IMR-90 (cell line): ENCODE data around the gene MOB4. TPM values are rescaled to one million over a fixed set of nuclear protein-coding genes. Genes with fewer than 3 reads are reported as not detected.

Experiments
- ATAC-seq: fragments of 200-7000 bp; cut with Tn5 transposase; 2 replicates; pipeline ENCODE4 v1.9.1; 2020; ENCODE audit warnings: low read depth, mild to moderate bottlenecking, moderate library complexity
- BruUV-seq: library from RNA; stranded (reverse); fragments of 400-500 nt; replicated peaks from 2 replicates; lab custom pipeline; 2021; lab: Mats Ljungman, UMichigan
- CTCF ChIA-PET: fragments of 300-600 bp; formaldehyde crosslinking; extraction: SDS; loops from one replicate; lab custom pipeline; 2021; ENCODE audit warnings: antibody characterized with exemption; lab: Yijun Ruan, JAX
- POLR2A ChIA-PET: fragments of 300-600 bp; sonication (Branson Sonifier 250); formaldehyde crosslinking; loops from one replicate; lab custom pipeline; 2022; ENCODE audit warnings: antibody characterized with exemption; ENCODE audit not compliant: unreplicated experiment; lab: Charles Lee
- DNase-seq: peaks from one replicate; pipeline ENCODE4 v3.0.0; 2013
- H2AFZ ChIP-seq: replicated peaks from 2 replicates; pipeline ENCODE3; 2013; ENCODE audit warnings: low read length, mild to moderate bottlenecking; ENCODE audit not compliant: poor library complexity
- H2AK5ac ChIP-seq: 2 replicates; pipeline ENCODE4 v1.6.1; 2013; ENCODE audit warnings: low read depth, low read length, inconsistent platforms
- H2AK9ac ChIP-seq: replicated peaks from 2 replicates; pipeline ENCODE3; 2013; ENCODE audit warnings: mild to moderate bottlenecking, low read depth, low read length, moderate library complexity; ENCODE audit not compliant: poor library complexity
- H2BK120ac ChIP-seq: 2 replicates; pipeline ENCODE4 v1.6.1; 2013; ENCODE audit warnings: low read depth, low read length, inconsistent platforms
- H2BK15ac ChIP-seq: 3 replicates; pipeline ENCODE4 v1.6.1; 2013; ENCODE audit warnings: low read depth, low read length, inconsistent platforms
- H2BK20ac ChIP-seq: 2 replicates; pipeline ENCODE4 v1.6.1; 2013; ENCODE audit warnings: low read depth, mild to moderate bottlenecking, inconsistent platforms, low read length, moderate library complexity
- H2BK5ac ChIP-seq: 2 replicates; pipeline ENCODE4 v1.6.1; 2013; ENCODE audit warnings: mild to moderate bottlenecking, low read depth, low read length, inconsistent platforms; ENCODE audit not compliant: poor library complexity, severe bottlenecking
- H3K14ac ChIP-seq: replicated peaks from 2 replicates; pipeline ENCODE4 v1.6.1; 2013; ENCODE audit warnings: low read depth, low read length, inconsistent platforms
- H3K18ac ChIP-seq: 2 replicates; pipeline ENCODE4 v1.6.1; 2013; ENCODE audit warnings: low read depth, low read length, control low read depth
- H3K23ac ChIP-seq: 2 replicates; pipeline ENCODE4 v1.6.1; 2013; ENCODE audit warnings: low read depth, low read length, inconsistent platforms
- H3K27ac ChIP-seq: 2 replicates; pipeline ENCODE4 v1.5.1; 2013; ENCODE audit warnings: mild to moderate bottlenecking, control low read depth, low read length; ENCODE audit not compliant: insufficient read depth
- H3K27me3 ChIP-seq: 2 replicates; pipeline ENCODE4 v1.6.1; 2013; ENCODE audit warnings: low read length; ENCODE audit not compliant: control insufficient read depth, insufficient read depth
- H3K36me3 ChIP-seq: 2 replicates; pipeline ENCODE4 v1.6.1; 2013; ENCODE audit warnings: low read length, mixed read lengths; ENCODE audit not compliant: control insufficient read depth, insufficient read depth
- H3K4ac ChIP-seq: 2 replicates; pipeline ENCODE4 v1.6.1; 2013; ENCODE audit warnings: low read depth, low read length, inconsistent platforms
- H3K4me1 ChIP-seq: 2 replicates; pipeline ENCODE4 v1.6.1; 2013; ENCODE audit warnings: low read length, mixed read lengths; ENCODE audit not compliant: control insufficient read depth, insufficient read depth
- H3K4me2 ChIP-seq: 2 replicates; pipeline ENCODE4 v1.6.1; 2013; ENCODE audit warnings: low read depth, mild to moderate bottlenecking, control low read depth, low read length, moderate library complexity
- H3K4me3 ChIP-seq: 2 replicates; pipeline ENCODE4 v1.5.1; 2013; ENCODE audit warnings: low read depth, mild to moderate bottlenecking, control low read depth, low read length, moderate library complexity; ENCODE audit not compliant: insufficient read depth
- H3K56ac ChIP-seq: 2 replicates; pipeline ENCODE4 v1.6.1; 2013; ENCODE audit warnings: low read length, inconsistent platforms; ENCODE audit not compliant: insufficient read depth; ENCODE audit errors: extremely low read depth
- H3K79me1 ChIP-seq, 2 experiments: 2 replicates each; pipeline ENCODE4 v1.6.1; 2013; ENCODE audit warnings: low read length in 2 of 2, inconsistent platforms in 1 of 2, low read depth in 1 of 2
- H3K9ac ChIP-seq: 2 replicates; pipeline ENCODE4 v1.6.1; 2013; ENCODE audit warnings: low read depth, low read length, control low read depth
- H3K9me1 ChIP-seq: 2 replicates; pipeline ENCODE4 v1.6.1; 2013; ENCODE audit warnings: low read length, inconsistent platforms; ENCODE audit not compliant: insufficient read depth
- H3K9me3 ChIP-seq: 2 replicates; pipeline ENCODE4 v1.6.1; 2013; ENCODE audit warnings: low read length; ENCODE audit not compliant: control insufficient read depth, insufficient read depth
- H4K20me1 ChIP-seq: 2 replicates; pipeline ENCODE4 v1.6.1; 2013; ENCODE audit warnings: low read length, inconsistent platforms; ENCODE audit not compliant: insufficient read depth
- H4K5ac ChIP-seq: 2 replicates; pipeline ENCODE4 v1.6.1; 2013; ENCODE audit warnings: mild to moderate bottlenecking, low read depth, low read length, control low read depth
- H4K8ac ChIP-seq, 2 experiments: 2 replicates each; pipeline ENCODE4 v1.6.1; 2013; ENCODE audit warnings: low read depth in 2 of 2, low read length in 2 of 2, control low read depth in 1 of 2, inconsistent platforms in 1 of 2
- H4K91ac ChIP-seq: 2 replicates; pipeline ENCODE4 v1.6.1; 2013; ENCODE audit warnings: low read depth, low read length, inconsistent platforms; ENCODE audit not compliant: insufficient read depth
- BHLHE40 ChIP-seq: fragments of 150-350 bp; IDR thresholded peaks from 2 replicates; pipeline ENCODE4 v1.6.1; 2016; ENCODE audit warnings: mild to moderate bottlenecking, low read depth, low read length
- CEBPB ChIP-seq: IDR thresholded peaks from 2 replicates; pipeline ENCODE4 v1.6.1; 2012; ENCODE audit warnings: low read depth, low read length, improper control_type of control experiment
- CHD1 ChIP-seq: IDR thresholded peaks from 2 replicates; pipeline ENCODE4 v1.6.1; 2012; ENCODE audit warnings: low read depth, low read length, improper control_type of control experiment
- FOS ChIP-seq: fragments of 150-350 bp; IDR thresholded peaks from 2 replicates; pipeline ENCODE4 v1.6.1; 2016; ENCODE audit warnings: low read depth, low read length
- MAFK ChIP-seq: IDR thresholded peaks from 2 replicates; pipeline ENCODE4 v1.6.1; 2012; ENCODE audit warnings: low read depth, low read length, improper control_type of control experiment
- MAZ ChIP-seq: IDR thresholded peaks from 2 replicates; pipeline ENCODE4 v1.6.1; 2012; ENCODE audit warnings: low read depth, mild to moderate bottlenecking, low read length, improper control_type of control experiment, moderate library complexity, borderline replicate concordance
- MXI1 ChIP-seq: IDR thresholded peaks from 2 replicates; pipeline ENCODE4 v1.6.1; 2012; ENCODE audit warnings: low read depth, mild to moderate bottlenecking, low read length, moderate library complexity, borderline replicate concordance
- NFE2L2 ChIP-seq: fragments of 150-350 bp; IDR thresholded peaks from 2 replicates; pipeline ENCODE4 v1.6.1; 2016; ENCODE audit warnings: low read depth, mild to moderate bottlenecking, low read length
- POLR2A ChIP-seq: IDR thresholded peaks from 2 replicates; pipeline ENCODE4 v1.6.1; 2012; ENCODE audit warnings: mild to moderate bottlenecking, low read depth, low read length
- RAD21 ChIP-seq: IDR thresholded peaks from 2 replicates; pipeline ENCODE4 v1.6.1; 2012; ENCODE audit warnings: low read length, improper control_type of control experiment
- RCOR1 ChIP-seq: IDR thresholded peaks from 2 replicates; pipeline ENCODE4 v1.6.1; 2012; ENCODE audit warnings: mild to moderate bottlenecking, low read length, improper control_type of control experiment; ENCODE audit not compliant: insufficient replicate concordance
- RFX5 ChIP-seq: IDR thresholded peaks from 2 replicates; pipeline ENCODE4 v1.8.0; 2012; ENCODE audit warnings: low read depth, mild to moderate bottlenecking, low read length, moderate library complexity
- SMC3 ChIP-seq: fragments of 150-350 bp; IDR thresholded peaks from 2 replicates; pipeline ENCODE4 v1.6.1; 2016; ENCODE audit warnings: low read depth, mild to moderate bottlenecking, antibody characterized with exemption, low read length, moderate library complexity
- WGBS, 2 experiments: methylation state at CpG; one replicate each; pipeline versions ENCODE4 v1.1.5 to v1.1.7; 2013; ENCODE audit warnings: missing lambda C conversion rate in 2 of 2; ENCODE audit not compliant: insufficient read length in 1 of 2; ENCODE audit errors: extremely low coverage in 2 of 2; 5-methylcytosine and 5-hydroxymethylcytosine counted together
- dilution Hi-C: fragments of 300-500 bp; cut with HindIII; formaldehyde crosslinking; loops from one replicate; pipeline ENCODE4 v1.14.3; 2018; ENCODE audit warnings: low sequenced_read_pairs; ENCODE audit not compliant: unreplicated experiment
- in situ Hi-C: fragments of 300-500 bp; cut with MboI; formaldehyde crosslinking; loops from 3 replicates; pipeline ENCODE4 v1.14.3; 2019; ENCODE audit warnings: low sequenced_read_pairs, inconsistent platforms, mixed read lengths
- intact Hi-C: fragments of 100-400 bp; cut with micrococcal nuclease; formaldehyde crosslinking; loops from 2 replicates; pipeline ENCODE4 v1.10.0; 2022
- polyA plus RNA-seq, 3 experiments: library from polyadenylated mRNA; depleted of rRNA; stranded (reverse); fragments of >200 nt; gene quantifications; 2 replicates each; pipeline ENCODE4 v1.2.3, GENCODE V29; 2012; ENCODE audit warnings: low replicate concordance in 1 of 3
- total RNA-seq: library from RNA; depleted of rRNA; stranded (reverse); fragments of >200 nt; gene quantifications from 2 replicates; pipeline ENCODE4 v1.2.3, GENCODE V29; 2012
- TF ChIP-seq, protein P1 (sequence below): fragments of 150-350 bp; IDR thresholded peaks from 2 replicates; pipeline ENCODE4 v1.6.1; 2017; ENCODE audit warnings: mild to moderate bottlenecking, antibody characterized with exemption, low read length, low read depth
- TF ChIP-seq, protein P2 (sequence below): fragments of 150-350 bp; IDR thresholded peaks from 2 replicates; pipeline ENCODE4 v1.6.1; 2016; ENCODE audit warnings: low read depth, mild to moderate bottlenecking, low read length, moderate library complexity, borderline replicate concordance
- TF ChIP-seq, protein P3 (sequence below): conservative IDR thresholded peaks from 2 replicates; pipeline ENCODE4 v1.5.1; 2012; ENCODE audit warnings: mild to moderate bottlenecking, low read depth, low read length, improper control_type of control experiment

The MOB4 gene
- total and polyA plus RNA-seq, 2 of the 4 experiments (the other 2 are of a cell fraction): 34.8 to 36.0 TPM

DNA sequence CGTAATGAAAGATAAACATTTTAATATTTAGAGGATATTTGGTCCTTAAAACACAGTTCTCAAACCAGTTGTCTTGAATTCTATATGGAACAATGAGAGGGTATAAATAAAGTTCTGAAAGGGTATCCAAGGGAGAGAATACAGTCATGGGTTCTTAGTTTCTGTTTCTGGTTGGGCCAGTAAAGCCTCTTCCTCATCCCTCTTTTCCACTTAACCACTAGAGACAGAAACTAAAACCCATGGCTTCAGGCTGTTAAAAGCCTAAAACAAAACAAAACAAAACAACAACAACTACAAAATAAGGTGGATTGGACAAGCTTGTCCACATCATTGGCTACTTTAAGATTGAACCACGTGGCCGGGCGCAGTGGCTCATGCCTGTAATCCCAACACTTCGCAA is 43.7 kb upstream of the MOB4 start:
- no CpG with 5 or more reads among the region's 5 CpGs for WGBS, 2 experiments
- H2BK20ac ChIP-seq: no peak overlapping the region

More for the DNA sequence above, 43.7 kb upstream of the MOB4 start:
- DNase-seq (no peak), ATAC-seq (no peak)
- Histone ChIP-seq H4K91ac (no peak overlapping the region), H2AK9ac (no peak overlapping the region), H3K9me3 (no peaks in the 10 kb centered on the region), H3K4ac (no peak overlapping the region), H3K23ac (no peak overlapping the region), H2BK15ac (no peak overlapping the region), H3K9me1 (no peaks in the 10 kb centered on the region), H3K56ac (no peak overlapping the region), H3K27me3 (no peaks in the 10 kb centered on the region), H3K27ac (no peak overlapping the region), H3K4me1 (no peaks in the 10 kb centered on the region), H2AFZ (no peak overlapping the region), H3K18ac (no peak overlapping the region), H3K4me2 (no peak overlapping the region), H3K14ac (no peak overlapping the region), H3K4me3 (no peak overlapping the region), H3K9ac (no peak overlapping the region), H4K8ac (no peak overlapping the region), H2AK5ac (no peak overlapping the region), H4K5ac (no peak overlapping the region), H4K20me1 (no peaks in the 10 kb centered on the region), H3K79me1 (peaks cover 5 to 17% of the 10 kb centered on the region in 2 experiments; a peak in 2 of 4 replicates), H2BK5ac (no peak overlapping the region), H2BK120ac (no peak overlapping the region), H3K36me3 (peaks cover 45% of the 10 kb centered on the region)
- dilution Hi-C loops: no loop called here
- POLR2A ChIA-PET: no interaction called here
- no TSS peak for BruUV-seq
- in situ Hi-C loops: no loop called here
- TF ChIP-seq FOS (no peak), BHLHE40 (no peak), MAZ (no peak), SMC3 (no peak), POLR2A (no peak), RAD21 (no peak), MXI1 (no peak), RFX5 (no peak), CEBPB (no peak), RCOR1 (no peak), CHD1 (no peak), NFE2L2 (no peak), MAFK (no peak)
- TF ChIP-seq, protein P1, sequence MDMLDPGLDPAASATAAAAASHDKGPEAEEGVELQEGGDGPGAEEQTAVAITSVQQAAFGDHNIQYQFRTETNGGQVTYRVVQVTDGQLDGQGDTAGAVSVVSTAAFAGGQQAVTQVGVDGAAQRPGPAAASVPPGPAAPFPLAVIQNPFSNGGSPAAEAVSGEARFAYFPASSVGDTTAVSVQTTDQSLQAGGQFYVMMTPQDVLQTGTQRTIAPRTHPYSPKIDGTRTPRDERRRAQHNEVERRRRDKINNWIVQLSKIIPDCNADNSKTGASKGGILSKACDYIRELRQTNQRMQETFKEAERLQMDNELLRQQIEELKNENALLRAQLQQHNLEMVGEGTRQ: no peak
- TF ChIP-seq, protein P2, sequence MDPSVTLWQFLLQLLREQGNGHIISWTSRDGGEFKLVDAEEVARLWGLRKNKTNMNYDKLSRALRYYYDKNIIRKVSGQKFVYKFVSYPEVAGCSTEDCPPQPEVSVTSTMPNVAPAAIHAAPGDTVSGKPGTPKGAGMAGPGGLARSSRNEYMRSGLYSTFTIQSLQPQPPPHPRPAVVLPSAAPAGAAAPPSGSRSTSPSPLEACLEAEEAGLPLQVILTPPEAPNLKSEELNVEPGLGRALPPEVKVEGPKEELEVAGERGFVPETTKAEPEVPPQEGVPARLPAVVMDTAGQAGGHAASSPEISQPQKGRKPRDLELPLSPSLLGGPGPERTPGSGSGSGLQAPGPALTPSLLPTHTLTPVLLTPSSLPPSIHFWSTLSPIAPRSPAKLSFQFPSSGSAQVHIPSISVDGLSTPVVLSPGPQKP: no peak
- TF ChIP-seq, protein P3, sequence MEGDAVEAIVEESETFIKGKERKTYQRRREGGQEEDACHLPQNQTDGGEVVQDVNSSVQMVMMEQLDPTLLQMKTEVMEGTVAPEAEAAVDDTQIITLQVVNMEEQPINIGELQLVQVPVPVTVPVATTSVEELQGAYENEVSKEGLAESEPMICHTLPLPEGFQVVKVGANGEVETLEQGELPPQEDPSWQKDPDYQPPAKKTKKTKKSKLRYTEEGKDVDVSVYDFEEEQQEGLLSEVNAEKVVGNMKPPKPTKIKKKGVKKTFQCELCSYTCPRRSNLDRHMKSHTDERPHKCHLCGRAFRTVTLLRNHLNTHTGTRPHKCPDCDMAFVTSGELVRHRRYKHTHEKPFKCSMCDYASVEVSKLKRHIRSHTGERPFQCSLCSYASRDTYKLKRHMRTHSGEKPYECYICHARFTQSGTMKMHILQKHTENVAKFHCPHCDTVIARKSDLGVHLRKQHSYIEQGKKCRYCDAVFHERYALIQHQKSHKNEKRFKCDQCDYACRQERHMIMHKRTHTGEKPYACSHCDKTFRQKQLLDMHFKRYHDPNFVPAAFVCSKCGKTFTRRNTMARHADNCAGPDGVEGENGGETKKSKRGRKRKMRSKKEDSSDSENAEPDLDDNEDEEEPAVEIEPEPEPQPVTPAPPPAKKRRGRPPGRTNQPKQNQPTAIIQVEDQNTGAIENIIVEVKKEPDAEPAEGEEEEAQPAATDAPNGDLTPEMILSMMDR: no peak
- CTCF ChIA-PET: no interaction called here
- intact Hi-C loops: loop anchor here (5.0 kb wide), 1 partner anchor 70 kb away; no protein-coding TSS in a partner anchor
